Fibroblast of villous mesenchyme (primary cell): Measurements from ENCODE around the gene ACTN4. TPM values are rescaled to one million over a fixed set of nuclear protein-coding genes. Genes with fewer than 3 reads are reported as not detected.

ENCODE experiments used
- DNase-seq: peaks from one replicate; pipeline ENCODE4 v3.0.0-alpha.2; 2010; ENCODE audit warnings: low read depth
- H3K4me3 ChIP-seq: 2 replicates; pipeline ENCODE4 v1.5.1; 2011; ENCODE audit warnings: low read depth, mild to moderate bottlenecking, low read length
- total RNA-seq: library from RNA; depleted of rRNA; stranded (reverse); fragments of >200 nt; gene quantifications from 2 replicates; pipeline ENCODE4 v1.2.3, GENCODE V29; 2012
- TF ChIP-seq, protein P1 (sequence below): IDR thresholded peaks from 2 replicates; pipeline ENCODE4 v1.5.1; 2012; ENCODE audit warnings: low read depth, mild to moderate bottlenecking, low read length; ENCODE audit not compliant: insufficient read depth

Gene ACTN4
- total RNA-seq, 1 donor = 456 TPM

- TF ChIP-seq, protein P1, sequence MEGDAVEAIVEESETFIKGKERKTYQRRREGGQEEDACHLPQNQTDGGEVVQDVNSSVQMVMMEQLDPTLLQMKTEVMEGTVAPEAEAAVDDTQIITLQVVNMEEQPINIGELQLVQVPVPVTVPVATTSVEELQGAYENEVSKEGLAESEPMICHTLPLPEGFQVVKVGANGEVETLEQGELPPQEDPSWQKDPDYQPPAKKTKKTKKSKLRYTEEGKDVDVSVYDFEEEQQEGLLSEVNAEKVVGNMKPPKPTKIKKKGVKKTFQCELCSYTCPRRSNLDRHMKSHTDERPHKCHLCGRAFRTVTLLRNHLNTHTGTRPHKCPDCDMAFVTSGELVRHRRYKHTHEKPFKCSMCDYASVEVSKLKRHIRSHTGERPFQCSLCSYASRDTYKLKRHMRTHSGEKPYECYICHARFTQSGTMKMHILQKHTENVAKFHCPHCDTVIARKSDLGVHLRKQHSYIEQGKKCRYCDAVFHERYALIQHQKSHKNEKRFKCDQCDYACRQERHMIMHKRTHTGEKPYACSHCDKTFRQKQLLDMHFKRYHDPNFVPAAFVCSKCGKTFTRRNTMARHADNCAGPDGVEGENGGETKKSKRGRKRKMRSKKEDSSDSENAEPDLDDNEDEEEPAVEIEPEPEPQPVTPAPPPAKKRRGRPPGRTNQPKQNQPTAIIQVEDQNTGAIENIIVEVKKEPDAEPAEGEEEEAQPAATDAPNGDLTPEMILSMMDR = no peak
- DNase-seq = no peak
- H3K4me3 ChIP-seq = no peak overlapping the region
Measured at GRCh38 chr19:38678891-38679494, 31.5 kb downstream of the ACTN4 start.

DNA sequence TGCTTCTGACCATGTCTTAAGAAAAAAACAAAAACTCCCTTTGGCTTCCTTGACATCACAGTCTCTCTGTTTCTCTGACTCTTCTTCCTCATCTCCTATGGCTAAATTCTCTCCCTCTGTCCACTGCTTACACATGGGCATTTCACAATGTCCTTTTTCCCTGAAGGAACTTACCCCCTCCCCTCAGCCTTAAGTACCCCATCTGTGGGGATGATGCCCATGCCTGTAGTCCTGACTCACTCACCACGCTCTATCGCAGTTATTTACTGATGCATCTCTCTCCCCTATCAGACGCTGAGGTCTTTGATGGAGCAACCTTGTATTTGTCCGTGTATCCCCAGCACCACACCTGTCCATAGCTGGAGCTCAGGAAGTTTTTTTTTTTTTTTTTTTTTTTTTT lies 32.4 kb downstream of the ACTN4 start:
- no peak overlapping the region for H3K4me3 ChIP-seq
- peak; percentile 82 for DNase-seq
- TF ChIP-seq, protein P1 = no peak

- no peak for DNase-seq
- TF ChIP-seq, protein P1 = no peak
- no peak overlapping the region for H3K4me3 ChIP-seq
Measured at GRCh38 chr19:38682195-38682867, 34.9 kb downstream of the ACTN4 start.

GRCh38 chr19:38682872-38683392 lies 35.5 kb downstream of the ACTN4 start:
- DNase-seq = no peak
- TF ChIP-seq, protein P1 = no peak
- no peak overlapping the region for H3K4me3 ChIP-seq

DNA sequence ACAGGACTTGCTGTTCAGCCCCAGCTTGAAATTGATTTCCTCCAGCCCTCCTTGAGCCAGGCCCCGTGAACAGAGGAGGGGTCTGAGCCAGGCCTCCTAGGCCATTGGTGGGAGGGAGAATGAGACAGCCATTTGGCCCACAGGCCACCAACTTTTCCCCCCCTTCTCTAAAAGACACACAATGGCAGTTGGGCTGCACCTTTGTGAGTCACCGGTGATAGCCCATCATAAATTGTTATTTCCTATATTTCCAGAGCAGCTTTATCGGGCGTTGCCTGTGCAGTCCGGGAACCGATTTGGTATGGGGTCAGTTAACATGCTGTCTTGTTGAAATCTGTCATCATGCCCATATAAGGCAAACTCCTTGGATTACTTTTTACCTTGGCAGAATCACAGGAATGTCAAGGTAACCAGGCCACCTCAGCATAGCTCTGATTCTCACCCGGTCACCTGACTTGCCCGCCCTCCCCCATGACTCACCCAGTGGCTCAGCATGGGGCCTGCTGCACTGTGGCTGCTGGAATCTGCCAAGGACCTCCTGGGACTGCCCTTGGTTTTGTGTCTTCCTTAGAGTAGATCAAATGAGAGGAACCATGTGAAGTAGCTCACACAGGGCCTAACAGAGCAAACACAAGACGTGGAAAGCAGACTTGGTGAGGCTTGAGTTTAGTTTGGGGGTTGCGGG lies 36.1 kb downstream of the ACTN4 start:
- peak; percentile 84 for DNase-seq

GRCh38 chr19:38684078-38684861 lies 36.8 kb downstream of the ACTN4 start:
- TF ChIP-seq, protein P1 = no peak
- DNase-seq = peak; percentile 96
- no peak overlapping the region for H3K4me3 ChIP-seq

More for the DNA sequence above, 36.1 kb downstream of the ACTN4 start:
- TF ChIP-seq, protein P1 = no peak
- H3K4me3 ChIP-seq = no peak overlapping the region
